H1 (cell line): ENCODE measurements around the gene RANGRF. TPM values are rescaled to one million over a fixed set of nuclear protein-coding genes. Genes with fewer than 3 reads are reported as not detected.
A peak's percentile ranks its signal among the peaks of the same experiment; 100 is the strongest.

ENCODE experiments used
- CTCF ChIA-PET: fragments of 300-600 bp; sonication (Branson Sonifier 250); formaldehyde crosslinking; loops from one replicate; lab custom pipeline; 2021; ENCODE audit not compliant: partially characterized antibody; lab: Charles Lee
- POLR2A ChIA-PET: fragments of 300-600 bp; sonication (Branson Sonifier 250); formaldehyde crosslinking; loops from one replicate; lab custom pipeline; 2021; ENCODE audit warnings: inconsistent platforms; ENCODE audit not compliant: partially characterized antibody; lab: Charles Lee
- DNase-seq, 2 experiments: peaks; one replicate each; pipeline versions ENCODE4 v3.0.0 to v3.0.0-alpha.2; 2010 to 2022; ENCODE audit warnings: low spot score in 2 of 2, low read depth in 1 of 2, mixed read lengths in 1 of 2
- FAIRE-seq: peaks from 2 replicates; lab custom pipeline; 2011; peaks lifted over from hg19 to GRCh38; lab: Jason Lieb, UNC
- H2AFZ ChIP-seq: 2 replicates; pipeline ENCODE4 v1.8.1; 2012; ENCODE audit warnings: low read length, inconsistent platforms
- H2AK5ac ChIP-seq: 2 replicates; pipeline ENCODE4 v1.6.1; 2013; ENCODE audit warnings: low read depth, low read length
- H2BK120ac ChIP-seq: replicated peaks from 2 replicates; pipeline ENCODE3; 2013; ENCODE audit warnings: low read depth, low read length, inconsistent platforms
- H2BK12ac ChIP-seq: 2 replicates; pipeline ENCODE4 v1.6.1; 2013; ENCODE audit warnings: low read depth, low read length
- H2BK15ac ChIP-seq: 2 replicates; pipeline ENCODE4 v1.6.1; 2013; ENCODE audit warnings: low read length
- H2BK20ac ChIP-seq: 2 replicates; pipeline ENCODE4 v1.6.1; 2013; ENCODE audit warnings: low read length
- H2BK5ac ChIP-seq: 2 replicates; pipeline ENCODE4 v1.6.1; 2013; ENCODE audit warnings: low read depth, low read length
- H3K14ac ChIP-seq: 2 replicates; pipeline ENCODE4 v1.6.1; 2013; ENCODE audit warnings: inconsistent platforms; ENCODE audit not compliant: insufficient read length
- H3K18ac ChIP-seq: 2 replicates; pipeline ENCODE4 v1.6.1; 2013; ENCODE audit warnings: low read length; ENCODE audit errors: extremely low read depth
- H3K23ac ChIP-seq: 2 replicates; pipeline ENCODE4 v1.6.1; 2013; ENCODE audit warnings: inconsistent platforms; ENCODE audit not compliant: insufficient read length
- H3K23me2 ChIP-seq: 2 replicates; pipeline ENCODE4 v1.6.1; 2013; ENCODE audit warnings: low read depth, low read length
- H3K27ac ChIP-seq: 2 replicates; pipeline ENCODE4 v1.6.1; 2011; ENCODE audit warnings: low read depth, low read length, inconsistent platforms
- H3K27me3 ChIP-seq, 4 experiments: replicated peaks in 1 of 4; 1 replicate in 1 of 4; 2 replicates in 3 of 4; pipeline versions ENCODE4 v1.6.1 to v1.8.1; 2011 to 2013; ENCODE audit warnings: low read length in 3 of 4, mild to moderate bottlenecking in 3 of 4, inconsistent platforms in 2 of 4, mixed read lengths in 2 of 4, moderate library complexity in 1 of 4; ENCODE audit not compliant: control insufficient read depth in 3 of 4, insufficient read depth in 3 of 4; ENCODE audit errors: extremely low read depth in 1 of 4
- H3K36me3 ChIP-seq, 4 experiments: 2 replicates each; pipeline versions ENCODE4 v1.6.1 to v1.8.1; 2011 to 2013; ENCODE audit warnings: mild to moderate bottlenecking in 4 of 4, low read length in 3 of 4, moderate library complexity in 2 of 4, control low read depth in 1 of 4, inconsistent platforms in 1 of 4; ENCODE audit not compliant: insufficient read depth in 4 of 4, control insufficient read depth in 2 of 4
- H3K4ac ChIP-seq: replicated peaks from 2 replicates; pipeline ENCODE3; 2013; ENCODE audit warnings: low read length, low read depth, mixed read lengths, inconsistent platforms; ENCODE audit not compliant: insufficient read length
- H3K4me1 ChIP-seq, 4 experiments: replicated peaks in 1 of 4; 1 replicate in 1 of 4; 2 replicates in 3 of 4; pipeline versions ENCODE4 v1.6.1 to v1.8.1; 2011 to 2013; ENCODE audit warnings: low read length in 3 of 4, inconsistent platforms in 2 of 4, mixed read lengths in 1 of 4; ENCODE audit not compliant: insufficient read depth in 4 of 4, control insufficient read depth in 3 of 4
- H3K4me2 ChIP-seq, 2 experiments: 2 replicates each; pipeline versions ENCODE4 v1.6.1 to v1.8.1; 2011 to 2013; ENCODE audit warnings: low read depth in 2 of 2, low read length in 2 of 2, control low read depth in 1 of 2, inconsistent platforms in 1 of 2, mild to moderate bottlenecking in 1 of 2; ENCODE audit not compliant: insufficient read depth in 1 of 2
- H3K4me3 ChIP-seq, 4 experiments: fragments of 200-600, 300-600 bp in 1 of 4; sonication (generic), shearing (Covaris generic), sonication (Bioruptor Twin) in 1 of 4; 2 replicates each; pipeline versions ENCODE4 v1.5.1 to v1.8.1; 2011 to 2016; ENCODE audit warnings: low read length in 4 of 4, low read depth in 3 of 4, control low read depth in 2 of 4, inconsistent platforms in 2 of 4, mild to moderate bottlenecking in 2 of 4, mixed read lengths in 1 of 4, moderate library complexity in 1 of 4; ENCODE audit not compliant: insufficient read depth in 2 of 4; ENCODE audit errors: extremely low read depth in 1 of 4
- H3K56ac ChIP-seq: replicated peaks from 2 replicates; pipeline ENCODE3; 2013; ENCODE audit warnings: low read depth, mild to moderate bottlenecking, mixed read lengths, low read length, inconsistent platforms; ENCODE audit not compliant: insufficient read length
- H3K79me1 ChIP-seq: 2 replicates; pipeline ENCODE4 v1.6.1; 2013; ENCODE audit warnings: low read depth, low read length, control low read depth
- H3K79me2 ChIP-seq, 2 experiments: 2 replicates each; pipeline versions ENCODE4 v1.6.1 to v1.8.1; 2012 to 2013; ENCODE audit warnings: low read length in 2 of 2, mild to moderate bottlenecking in 2 of 2, inconsistent platforms in 1 of 2; ENCODE audit not compliant: insufficient read depth in 2 of 2, control insufficient read depth in 1 of 2
- H3K9ac ChIP-seq, 4 experiments: replicated peaks in 1 of 4; 1 replicate in 1 of 4; 2 replicates in 3 of 4; pipeline versions ENCODE4 v1.6.1 to v1.8.1; 2011 to 2013; ENCODE audit warnings: low read depth in 3 of 4, low read length in 3 of 4, control low read depth in 2 of 4, mild to moderate bottlenecking in 2 of 4, moderate library complexity in 2 of 4, inconsistent platforms in 1 of 4; ENCODE audit errors: extremely low read depth in 1 of 4
- H3K9me3 ChIP-seq, 2 experiments: 2 replicates each; pipeline versions ENCODE4 v1.6.1 to v1.8.1; 2012 to 2013; ENCODE audit warnings: mild to moderate bottlenecking in 2 of 2, moderate library complexity in 2 of 2, control low read depth in 1 of 2, inconsistent platforms in 1 of 2, low read depth in 1 of 2, low read length in 1 of 2, mixed read lengths in 1 of 2; ENCODE audit not compliant: insufficient read depth in 2 of 2
- H4K20me1 ChIP-seq, 2 experiments: replicated peaks in 1 of 2; 2 replicates each; pipeline versions ENCODE3 to v1.8.1; 2011 to 2013; ENCODE audit warnings: inconsistent platforms in 2 of 2, low read length in 2 of 2, mild to moderate bottlenecking in 1 of 2; ENCODE audit not compliant: insufficient read depth in 2 of 2, control insufficient read depth in 1 of 2
- H4K5ac ChIP-seq: 2 replicates; pipeline ENCODE4 v1.6.1; 2013; ENCODE audit warnings: low read length, low read depth, mixed read lengths, inconsistent platforms; ENCODE audit not compliant: insufficient read length
- H4K8ac ChIP-seq: 2 replicates; pipeline ENCODE4 v1.8.0; 2013; ENCODE audit warnings: mild to moderate bottlenecking, moderate library complexity, low read length, inconsistent platforms; ENCODE audit not compliant: insufficient read depth; ENCODE audit errors: extremely low read depth
- H4K91ac ChIP-seq: replicated peaks from 2 replicates; pipeline ENCODE3; 2013; ENCODE audit warnings: low read length, mixed read lengths, inconsistent platforms; ENCODE audit not compliant: insufficient read length
- MAFK ChIP-seq: IDR thresholded peaks from 2 replicates; pipeline ENCODE4 v1.6.1; 2012; ENCODE audit warnings: low read depth, mild to moderate bottlenecking, improper control_type of control experiment, low read length
- RXRA ChIP-seq: IDR thresholded peaks from 2 replicates; pipeline ENCODE4 v1.6.1; 2011; ENCODE audit warnings: low read depth, mild to moderate bottlenecking, low read length, moderate library complexity; ENCODE audit not compliant: insufficient read depth
- SIX5 ChIP-seq: IDR thresholded peaks from 2 replicates; pipeline ENCODE4 v1.6.1; 2011; ENCODE audit warnings: mild to moderate bottlenecking, low read depth, low read length
- TEAD4 ChIP-seq: IDR thresholded peaks from 2 replicates; pipeline ENCODE4 v1.6.1; 2012; ENCODE audit warnings: low read depth, low read length, inconsistent platforms, mixed read lengths
- WGBS, 2 experiments: shearing (Covaris generic) in 1 of 2; methylation state at CpG; one replicate each; pipeline versions ENCODE4 v1.1.6 to v1.1.7; 2013 to 2015; ENCODE audit warnings: low lambda C conversion rate in 2 of 2, mixed read lengths in 2 of 2, inconsistent platforms in 1 of 2, low coverage in 1 of 2, missing lambda C conversion rate in 1 of 2; ENCODE audit not compliant: insufficient replicate concordance in 2 of 2, insufficient coverage in 1 of 2, insufficient read length in 1 of 2; ENCODE audit errors: extremely low coverage in 1 of 2, missing lambda C conversion rate in 1 of 2; 5-methylcytosine and 5-hydroxymethylcytosine counted together
- polyA plus RNA-seq, 7 experiments: library from polyadenylated mRNA; depleted of rRNA in 3 of 7; stranded (reverse) in 5 of 7; unstranded in 2 of 7; fragments of >200 nt in 5 of 7; fragments of 200-250 nt in 2 of 7; gene quantifications; 1 replicate in 5 of 7; 2 replicates in 1 of 7; 4 replicates in 1 of 7; pipeline versions ENCODE4 v1.2.1 to v1.2.3, GENCODE V29; 2011 to 2013; ENCODE audit warnings: missing spikeins in 2 of 7, mixed read lengths in 2 of 7
- total RNA-seq: library from RNA; stranded (reverse); fragmentation: NEBNext Ultra II Directional; extraction: Animal tissue kit (Norgen Biotek cat#: 25700); gene quantifications from 2 replicates; pipeline ENCODE4 v1.2.1, GENCODE V29; 2021

The RANGRF gene
- total and polyA plus RNA-seq, 2 of the 8 experiments (the other 6 are each of a cell fraction or from before 2014, with no cell fraction given): 36.9 to 49.6 TPM

GRCh38 chr17:8322061-8322460 is 33.6 kb downstream of the RANGRF start:
- H2BK5ac ChIP-seq: no peak overlapping the region
- H4K8ac ChIP-seq: peak overlapping the region; percentile 66
- H3K4me2 ChIP-seq: no peak overlapping the region
- H2BK15ac ChIP-seq: peak overlapping the region; percentile 3; the same call in 1 of the 2 replicates
- no peak overlapping the region for H2AFZ ChIP-seq
- H3K36me3 ChIP-seq: no peaks in the 10 kb centered on the region
- no peak overlapping the region for H3K4ac ChIP-seq
- H3K9ac ChIP-seq: no peak overlapping the region
- H3K56ac ChIP-seq: no peak overlapping the region
- H3K79me2 ChIP-seq: no peaks in the 10 kb centered on the region
- no peak overlapping the region for H3K4me3 ChIP-seq
- 82% methylated on average over 8 of the region's 8 CpGs; no CpG with 5 or more reads in 1 of the 2 experiments for WGBS, 2 experiments
- no peak overlapping the region for H3K18ac ChIP-seq
- peaks cover under 1 to 11% (median 10%) of the 10 kb centered on the region in 4 experiments for H3K27me3 ChIP-seq
- H3K27ac ChIP-seq: no peak overlapping the region
- H3K79me1 ChIP-seq: no peaks in the 10 kb centered on the region
- H2BK20ac ChIP-seq: no peak overlapping the region
- POLR2A ChIA-PET: interaction anchor here (0.8 to 1.2 kb wide), 2 partner anchors 16 to 55 kb away, joined by 3 to 4 read pairs; partner anchors contain the start of gene KRABD2
- no peaks in the 10 kb centered on the region for H3K9me3 ChIP-seq
- H3K14ac ChIP-seq: no peak overlapping the region
- no peak overlapping the region for H2AK5ac ChIP-seq
- TF ChIP-seq SIX5 (no peak), MAFK (no peak), TEAD4 (no peak), RXRA (no peak)
- no peak overlapping the region for H4K5ac ChIP-seq
- no peaks in the 10 kb centered on the region for H4K20me1 ChIP-seq
- no peak overlapping the region for H2BK12ac ChIP-seq
- H2BK120ac ChIP-seq: no peak overlapping the region
- CTCF ChIA-PET: interaction anchor here (1.6 kb wide), 1 partner anchor 39 kb away, joined by 5 read pairs; no protein-coding TSS in a partner anchor
- H3K4me1 ChIP-seq: peaks cover 0 to 8% (median 5%) of the 10 kb centered on the region in 4 experiments; a peak in 5 of 7 replicates
- H3K23ac ChIP-seq: no peak overlapping the region
- FAIRE-seq: no peak
- H3K23me2 ChIP-seq: peaks cover 7% of the 10 kb centered on the region; the same call in 1 of the 2 replicates
- no peak overlapping the region for H4K91ac ChIP-seq
- DNase-seq: no peak
